GM19324 (cell line): Measurements from ENCODE around the gene CDH6.
"Not testable (repeated sequence)": the region's sequence is repeated elsewhere in the genome, so short reads cannot be mapped to it uniquely, and the experiment has no call there.

Experiments
- ATAC-seq: cut with Tn5 transposase; IDR thresholded peaks from one replicate; pipeline ENCODE4 v1.9.1; 2021; ENCODE audit warnings: mild to moderate bottlenecking, moderate library complexity; ENCODE audit not compliant: unreplicated experiment, low FRiP score

CDH6 gene

DNA sequence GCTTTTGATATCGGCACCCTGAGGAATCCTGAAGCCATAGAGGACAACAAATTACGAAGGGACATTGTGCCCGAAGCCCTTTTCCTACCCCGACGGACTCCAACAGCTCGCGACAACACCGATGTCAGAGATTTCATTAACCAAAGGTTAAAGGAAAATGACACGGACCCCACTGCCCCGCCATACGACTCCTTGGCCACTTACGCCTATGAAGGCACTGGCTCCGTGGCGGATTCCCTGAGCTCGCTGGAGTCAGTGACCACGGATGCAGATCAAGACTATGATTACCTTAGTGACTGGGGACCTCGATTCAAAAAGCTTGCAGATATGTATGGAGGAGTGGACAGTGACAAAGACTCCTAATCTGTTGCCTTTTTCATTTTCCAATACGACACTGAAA is 129.5 kb downstream of the CDH6 start:
- no peak for ATAC-seq

- no peak for ATAC-seq
These were observed 131.4 kb downstream of the CDH6 start for GRCh38 chr5:31324842-31325241.

DNA sequence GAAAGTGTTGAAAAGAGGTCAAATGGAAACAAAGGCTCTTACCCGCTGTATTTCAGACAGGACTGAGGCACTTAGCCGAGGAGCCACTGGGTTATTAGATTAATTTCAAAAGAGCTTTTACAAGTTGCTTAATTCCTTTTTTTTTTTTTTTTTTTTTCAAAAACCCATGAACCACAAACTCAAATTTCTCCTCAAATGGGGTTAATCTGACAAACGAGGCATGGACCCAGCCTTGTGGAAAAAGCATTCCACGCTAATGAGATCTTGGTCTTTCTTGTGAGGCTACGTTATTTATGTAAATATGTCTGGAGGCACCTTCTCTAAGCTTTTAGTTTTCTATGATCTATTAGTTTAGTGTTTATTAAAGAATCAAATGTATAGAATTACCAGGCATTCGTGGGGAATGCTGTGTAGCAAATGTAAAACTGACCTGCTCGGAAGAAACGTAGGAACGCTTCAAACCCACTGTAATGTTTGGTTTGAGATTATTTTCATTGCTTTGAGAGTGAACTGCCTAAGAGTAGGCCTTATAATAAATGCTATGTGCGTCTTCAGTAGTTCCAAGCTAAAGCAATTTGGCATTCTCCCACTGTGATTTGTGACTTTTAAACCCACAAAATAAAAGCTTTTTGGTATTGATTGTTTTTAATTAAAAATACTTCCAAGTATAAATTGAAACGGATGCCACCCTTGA is 134.7 kb downstream of the CDH6 start:
- no peak for ATAC-seq

GRCh38 chr5:31329715-31330114 is 136.2 kb downstream of the CDH6 start:
- no peak for ATAC-seq

GRCh38 chr5:31332160-31332559 is 138.7 kb downstream of the CDH6 start:
- ATAC-seq: no peak

DNA sequence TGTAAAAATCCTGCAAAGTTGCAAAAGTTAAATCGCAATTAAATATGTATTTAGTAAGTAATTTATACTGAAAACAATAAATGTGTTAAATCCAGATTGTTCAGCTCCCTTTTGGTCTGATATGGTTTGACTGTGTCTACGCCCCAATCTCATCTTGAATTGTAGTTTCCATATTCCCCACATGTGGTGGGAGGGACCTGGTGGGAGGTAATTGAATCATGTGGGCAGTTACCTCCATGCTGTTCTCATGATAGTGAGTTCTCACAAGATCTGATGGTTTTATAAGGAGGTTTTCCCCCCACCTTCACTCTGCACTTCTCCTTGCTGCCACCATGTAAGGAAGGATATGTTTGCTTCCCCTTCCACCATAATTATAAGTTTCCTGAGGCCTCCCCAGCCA is 140.0 kb downstream of the CDH6 start:
- ATAC-seq: no peak

DNA sequence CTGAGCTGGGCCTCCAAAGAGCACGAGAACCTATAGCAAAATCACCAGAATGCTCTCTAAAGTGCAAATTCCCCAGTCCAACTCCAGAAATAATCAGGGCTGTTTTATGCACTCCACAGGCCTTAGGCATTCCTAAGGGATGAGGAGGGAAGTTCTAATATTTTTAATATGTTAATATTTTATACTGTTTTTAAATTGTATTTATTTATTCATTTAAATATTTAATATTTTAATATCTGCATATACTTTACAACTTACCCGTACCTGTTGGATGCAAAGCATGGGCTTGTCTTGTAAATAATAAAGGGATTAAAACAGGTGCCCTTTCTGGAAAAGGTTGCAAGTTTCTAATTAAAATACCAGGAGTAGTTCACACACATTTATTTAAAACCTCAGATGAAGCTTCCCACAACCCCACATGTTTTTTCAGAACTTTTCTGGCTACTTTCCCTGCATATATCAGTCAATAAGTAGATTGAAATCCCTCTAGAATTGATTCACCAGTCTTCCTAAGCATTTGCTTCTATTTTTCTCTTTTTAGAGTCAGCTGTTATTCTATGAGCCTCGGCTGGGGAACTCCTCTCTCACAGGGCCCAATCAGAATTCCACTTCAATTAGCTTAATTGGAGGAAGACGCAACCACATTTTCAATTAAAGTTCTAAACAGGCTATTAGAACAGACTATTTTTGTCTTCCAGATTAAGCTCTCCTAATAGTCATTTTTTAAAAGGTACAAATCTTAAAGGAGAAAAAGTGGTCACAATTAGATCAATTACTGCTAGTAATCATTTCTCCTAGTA is 140.8 kb downstream of the CDH6 start:
- ATAC-seq: no peak

- ATAC-seq: no peak
These were observed 142.0 kb downstream of the CDH6 start for GRCh38 chr5:31335456-31335855.

DNA sequence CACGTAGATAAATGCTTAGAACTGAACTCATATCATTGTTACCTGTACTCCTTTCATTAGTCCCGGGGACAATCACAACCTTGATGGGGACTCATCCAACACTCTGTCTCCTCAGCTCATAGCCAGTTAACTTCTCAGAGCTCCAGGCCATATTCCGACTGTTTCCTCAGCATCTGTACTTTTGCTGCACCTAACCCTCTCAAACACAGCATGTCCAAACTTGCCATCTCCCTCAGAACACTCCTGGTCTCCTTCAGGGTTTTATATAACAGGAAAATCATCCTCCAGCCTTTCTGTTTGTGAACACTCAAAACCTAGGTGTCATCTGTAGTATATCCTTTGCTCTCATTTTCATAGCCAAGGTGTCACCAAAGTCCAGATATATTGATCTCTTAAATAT is 150.5 kb downstream of the CDH6 start:
- no peak for ATAC-seq

DNA sequence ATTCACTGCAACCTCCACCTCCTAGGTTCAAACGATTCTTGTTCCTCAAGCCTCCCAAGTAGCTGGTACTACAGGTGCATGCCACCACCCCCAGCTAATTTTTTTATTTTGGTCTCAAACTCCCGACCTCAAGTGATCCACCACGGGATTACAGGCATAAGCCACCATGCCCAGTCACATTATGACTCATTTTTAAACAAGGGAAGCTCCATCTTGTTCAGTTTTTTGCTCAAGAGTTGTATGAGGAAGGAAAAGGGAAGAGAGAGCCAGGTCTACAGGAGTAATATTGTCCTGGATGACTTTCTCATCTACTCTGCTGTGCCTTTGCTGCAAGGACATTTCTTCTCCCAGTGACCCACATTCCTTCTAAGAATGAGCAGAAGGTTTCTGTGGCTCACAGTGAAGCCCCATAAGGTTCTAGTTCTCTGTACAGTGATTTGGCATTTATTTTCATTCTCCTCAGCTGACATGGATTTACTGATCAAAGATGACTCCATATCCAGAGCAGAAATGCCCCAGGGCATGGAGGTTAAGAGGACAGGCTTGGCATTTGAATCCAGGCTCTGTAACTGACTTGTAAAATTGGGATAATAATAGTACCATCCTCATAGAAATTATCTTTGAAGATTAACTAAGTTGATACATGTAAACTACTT is 153.5 kb downstream of the CDH6 start:
- no peak for ATAC-seq

- no peak for ATAC-seq
These were observed 154.0 kb downstream of the CDH6 start for GRCh38 chr5:31347552-31347905.

DNA sequence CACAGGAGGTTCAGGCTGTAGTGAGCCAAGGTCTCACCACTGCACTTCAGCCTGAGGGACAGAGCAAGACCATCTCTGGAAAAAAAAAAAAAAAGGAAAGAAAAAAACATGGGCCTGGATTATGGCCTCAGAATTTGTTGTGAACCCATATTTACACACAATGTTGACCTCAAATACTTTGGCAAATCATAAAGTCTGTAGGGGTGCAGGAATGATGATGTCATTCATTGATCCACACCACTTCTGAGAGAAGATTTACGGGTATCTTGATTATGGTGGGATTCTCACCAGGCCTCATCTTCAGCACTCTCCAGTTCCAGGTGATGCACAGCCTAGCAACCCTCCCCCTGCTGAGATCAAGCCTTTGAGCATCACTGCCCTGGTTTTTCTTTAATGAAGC is 156.9 kb downstream of the CDH6 start:
- no peak for ATAC-seq

DNA sequence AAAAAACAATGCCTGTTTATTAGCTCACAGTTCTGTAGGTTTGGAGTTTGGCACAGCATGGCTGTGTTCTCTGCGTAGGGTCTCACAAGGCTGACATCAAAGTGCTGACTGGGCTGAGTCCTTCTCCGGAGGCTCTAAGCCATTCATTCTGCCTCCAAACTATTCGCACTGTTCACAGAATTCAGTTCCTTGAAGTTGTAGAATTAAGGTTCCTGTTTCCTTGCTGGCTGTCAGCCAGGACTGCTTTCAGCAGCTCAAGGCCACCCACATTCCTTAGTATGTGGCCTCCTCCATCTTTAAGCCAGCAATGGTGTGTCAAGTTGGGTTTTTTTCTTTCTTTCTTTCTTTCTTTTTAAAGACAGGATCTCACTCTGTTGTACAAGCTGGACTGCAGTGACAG is 161.9 kb downstream of the CDH6 start:
- no peak for ATAC-seq

- ATAC-seq: no peak
These were observed 163.6 kb downstream of the CDH6 start for GRCh38 chr5:31357038-31357437.

DNA sequence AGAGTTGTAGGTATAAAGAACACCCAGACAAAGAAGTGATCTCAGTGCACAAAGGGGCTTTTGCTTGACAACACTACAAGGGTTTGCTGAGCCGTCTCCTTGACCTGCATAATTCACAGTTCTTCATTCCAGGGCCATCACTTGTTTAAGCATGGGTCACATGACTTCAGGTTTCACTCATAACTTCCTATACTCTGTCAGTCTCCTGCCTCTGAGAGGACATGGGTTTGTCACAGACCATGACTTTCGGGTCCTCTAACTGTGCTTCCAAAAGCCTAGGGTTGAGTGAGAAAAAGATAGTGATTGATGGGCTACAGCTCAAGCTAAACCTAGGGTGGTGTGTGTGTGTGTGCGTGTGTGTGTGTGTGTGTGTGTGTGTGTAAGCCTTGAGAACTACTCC is 166.4 kb downstream of the CDH6 start:
- ATAC-seq: no peak

- ATAC-seq: no peak
These were observed 167.7 kb downstream of the CDH6 start for GRCh38 chr5:31361234-31361633.

GRCh38 chr5:31361704-31362528 is 168.4 kb downstream of the CDH6 start:
- not testable (repeated sequence) for ATAC-seq

DNA sequence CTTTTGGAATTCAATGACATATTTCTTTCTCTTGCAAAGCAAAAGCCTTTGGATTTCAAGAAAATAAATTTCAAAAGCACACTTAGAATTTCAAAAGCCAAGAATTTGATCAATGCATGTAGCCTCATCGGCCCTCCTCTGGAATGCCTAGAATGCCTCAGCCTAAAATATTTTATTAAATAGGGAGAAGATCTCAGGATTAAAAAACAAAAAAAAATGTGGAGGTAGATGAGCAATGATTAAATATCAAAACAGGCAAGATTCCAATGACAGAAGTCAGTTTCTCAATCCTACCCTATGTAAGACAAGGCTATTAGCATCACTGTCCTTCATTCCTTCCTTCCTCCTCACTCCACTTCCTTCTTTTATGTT is 169.0 kb downstream of the CDH6 start:
- no peak for ATAC-seq

- ATAC-seq: no peak
These were observed 169.6 kb downstream of the CDH6 start for GRCh38 chr5:31362931-31363568.

DNA sequence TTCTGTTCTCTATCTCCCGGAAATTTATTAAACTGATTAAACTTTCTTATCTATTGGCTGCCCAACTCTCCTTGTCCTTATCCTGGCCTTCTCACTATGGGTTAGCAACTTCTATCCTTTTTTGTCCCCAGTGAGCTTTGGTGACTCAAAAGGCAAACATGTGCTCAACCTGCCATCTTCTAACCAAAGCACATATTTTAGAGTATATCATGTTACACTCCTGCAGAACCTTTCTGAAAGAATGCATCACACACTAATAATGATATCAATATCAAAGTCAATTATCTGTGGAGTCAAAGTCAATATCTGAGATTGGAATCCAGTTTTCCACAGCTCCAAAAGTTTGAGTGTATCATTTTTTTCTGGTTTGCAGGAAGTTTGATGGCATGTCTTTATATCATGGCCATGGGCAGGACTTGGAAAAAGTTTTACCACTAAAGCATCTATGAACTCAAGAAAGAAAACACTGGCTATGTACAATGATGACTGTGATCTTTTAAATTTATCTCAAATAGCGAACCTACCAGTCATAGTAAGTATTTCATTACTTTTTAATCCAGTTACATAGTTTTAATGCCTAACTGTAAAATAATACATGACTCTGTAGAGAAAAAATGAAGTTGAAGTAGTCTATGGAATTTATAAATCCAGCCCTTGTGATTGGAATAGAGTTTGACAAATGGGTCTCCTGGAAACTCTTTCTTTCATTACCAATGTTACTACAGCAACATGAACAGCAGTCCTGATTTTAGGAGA is 171.6 kb downstream of the CDH6 start:
- no peak for ATAC-seq
